ENCODE data around the gene PRMT3.

Gene PRMT3

DNA sequence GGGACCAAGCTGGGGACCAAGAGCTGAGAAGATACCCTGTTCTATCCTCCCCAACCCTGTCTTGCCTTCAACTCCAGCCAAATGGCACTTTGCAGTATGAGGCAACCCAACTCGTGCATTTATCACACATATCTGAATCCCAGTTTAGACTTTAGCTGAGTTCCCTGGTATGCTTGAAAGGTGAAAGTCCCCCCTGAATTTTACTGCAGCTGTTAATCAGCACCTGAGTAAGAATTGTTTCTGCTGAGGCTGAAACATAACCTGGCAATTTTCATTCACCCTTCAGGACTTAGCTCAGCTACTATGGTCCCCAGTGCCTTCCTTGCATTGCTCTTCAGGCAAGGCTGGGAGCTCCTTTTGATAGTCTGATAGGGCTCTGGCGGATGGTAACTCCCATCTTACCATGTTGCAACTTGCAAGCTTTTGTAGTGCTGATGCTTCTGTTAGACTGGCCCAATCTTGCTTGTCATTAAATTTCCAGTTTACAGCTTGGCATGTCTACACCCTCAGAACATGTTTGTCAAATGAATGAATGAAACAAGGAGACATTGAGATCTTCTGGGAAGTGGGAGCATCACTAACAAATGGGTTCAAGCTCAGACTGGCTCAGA lies 147.9 kb downstream of the PRMT3 start:
- ChIA-PET CTCF (interaction anchor here (0.8 to 1.3 kb wide), 5 partner anchors 11 to 23 kb away, joined by 3 read pairs; no protein-coding TSS in a partner anchor), POLR2A (no interaction called here)
- TF ChIP-seq, protein P1, sequence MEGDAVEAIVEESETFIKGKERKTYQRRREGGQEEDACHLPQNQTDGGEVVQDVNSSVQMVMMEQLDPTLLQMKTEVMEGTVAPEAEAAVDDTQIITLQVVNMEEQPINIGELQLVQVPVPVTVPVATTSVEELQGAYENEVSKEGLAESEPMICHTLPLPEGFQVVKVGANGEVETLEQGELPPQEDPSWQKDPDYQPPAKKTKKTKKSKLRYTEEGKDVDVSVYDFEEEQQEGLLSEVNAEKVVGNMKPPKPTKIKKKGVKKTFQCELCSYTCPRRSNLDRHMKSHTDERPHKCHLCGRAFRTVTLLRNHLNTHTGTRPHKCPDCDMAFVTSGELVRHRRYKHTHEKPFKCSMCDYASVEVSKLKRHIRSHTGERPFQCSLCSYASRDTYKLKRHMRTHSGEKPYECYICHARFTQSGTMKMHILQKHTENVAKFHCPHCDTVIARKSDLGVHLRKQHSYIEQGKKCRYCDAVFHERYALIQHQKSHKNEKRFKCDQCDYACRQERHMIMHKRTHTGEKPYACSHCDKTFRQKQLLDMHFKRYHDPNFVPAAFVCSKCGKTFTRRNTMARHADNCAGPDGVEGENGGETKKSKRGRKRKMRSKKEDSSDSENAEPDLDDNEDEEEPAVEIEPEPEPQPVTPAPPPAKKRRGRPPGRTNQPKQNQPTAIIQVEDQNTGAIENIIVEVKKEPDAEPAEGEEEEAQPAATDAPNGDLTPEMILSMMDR (IDR thresholded peaks at IDR 0.05; ENCODE audit: control extremely low read depth, extremely low read depth, low read depth, missing control alignments): no peak

DNA sequence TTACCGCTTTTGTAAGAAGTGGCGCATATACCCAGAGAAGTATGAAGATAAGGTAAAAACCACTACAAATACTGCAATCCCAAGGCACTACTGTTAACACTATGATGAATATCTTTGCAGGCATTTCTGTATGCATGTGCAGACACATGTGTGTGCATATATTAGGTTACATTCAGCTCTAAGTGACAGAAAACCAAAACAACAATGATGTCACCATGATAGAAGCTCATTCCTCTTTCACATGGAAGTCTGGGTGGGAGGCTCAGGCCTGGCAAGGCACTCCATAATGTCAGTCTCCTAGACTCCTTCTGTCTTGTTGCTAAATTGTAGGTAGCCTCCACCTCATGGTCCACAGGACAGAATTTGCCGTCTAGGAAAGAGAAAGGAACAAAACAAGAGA lies 148.8 kb downstream of the PRMT3 start:
- CTCF ChIA-PET: interaction anchor here (0.8 kb wide), 1 partner anchor 16 kb away, joined by 3 read pairs; no protein-coding TSS in a partner anchor
- POLR2A ChIA-PET: no interaction called here
- no peak for DNase-seq (ENCODE audit: extremely low spot score)
- TF ChIP-seq, protein P1 (IDR thresholded peaks at IDR 0.05; ENCODE audit: control extremely low read depth, extremely low read depth, low read depth, missing control alignments): no peak

More for the DNA sequence above, 147.9 kb downstream of the PRMT3 start:
- DNase-seq (ENCODE audit: extremely low spot score): no peak

DNA sequence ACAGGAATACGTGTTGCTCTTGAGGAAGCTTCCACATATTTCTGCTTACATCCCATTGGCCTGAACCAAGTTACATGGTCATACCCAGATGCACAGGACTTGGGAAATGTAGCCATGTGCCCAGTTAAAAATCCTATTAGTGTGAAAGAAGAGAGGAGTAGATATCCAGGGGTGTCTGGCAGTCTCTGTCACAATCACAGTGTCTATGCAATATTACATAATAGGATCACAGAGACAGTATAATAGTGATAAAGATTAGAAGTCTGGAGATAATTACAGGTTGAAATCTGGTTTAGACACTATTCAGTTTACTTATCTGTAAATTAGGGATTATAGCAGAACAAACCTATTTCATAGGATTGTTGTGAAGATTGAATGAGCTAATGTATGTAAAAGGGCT lies 149.3 kb downstream of the PRMT3 start:
- TF ChIP-seq, protein P1 (IDR thresholded peaks at IDR 0.05; ENCODE audit: control extremely low read depth, extremely low read depth, low read depth, missing control alignments): no peak
- CTCF ChIA-PET: no interaction called here
- POLR2A ChIA-PET: no interaction called here
- no peak for DNase-seq (ENCODE audit: extremely low spot score)

DNA sequence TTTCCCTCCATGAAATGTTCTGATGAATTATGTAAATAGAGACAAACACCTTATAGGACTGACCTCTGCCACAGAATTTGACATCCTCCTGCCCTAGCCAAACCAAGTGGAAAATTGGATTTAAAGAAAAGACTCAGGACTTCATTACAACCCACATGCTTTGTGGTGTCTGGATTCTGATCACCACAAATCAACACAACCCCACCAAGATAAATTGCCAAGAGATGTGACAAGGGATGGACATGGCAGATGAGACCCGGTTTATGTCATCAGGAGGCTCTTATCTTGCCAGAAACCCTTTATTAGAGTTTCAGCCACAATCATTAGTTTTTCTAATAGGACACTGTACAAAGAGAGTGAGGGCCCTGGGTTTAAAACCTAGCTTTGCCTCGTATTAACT lies 154.0 kb downstream of the PRMT3 start:
- ChIA-PET CTCF (interaction anchor here (0.6 kb wide), 1 partner anchor 25 kb away, joined by 3 read pairs; no protein-coding TSS in a partner anchor), POLR2A (no interaction called here)
- DNase-seq (ENCODE audit: extremely low spot score): no peak
- TF ChIP-seq, protein P1 (IDR thresholded peaks at IDR 0.05; ENCODE audit: control extremely low read depth, extremely low read depth, low read depth, missing control alignments): no peak

DNA sequence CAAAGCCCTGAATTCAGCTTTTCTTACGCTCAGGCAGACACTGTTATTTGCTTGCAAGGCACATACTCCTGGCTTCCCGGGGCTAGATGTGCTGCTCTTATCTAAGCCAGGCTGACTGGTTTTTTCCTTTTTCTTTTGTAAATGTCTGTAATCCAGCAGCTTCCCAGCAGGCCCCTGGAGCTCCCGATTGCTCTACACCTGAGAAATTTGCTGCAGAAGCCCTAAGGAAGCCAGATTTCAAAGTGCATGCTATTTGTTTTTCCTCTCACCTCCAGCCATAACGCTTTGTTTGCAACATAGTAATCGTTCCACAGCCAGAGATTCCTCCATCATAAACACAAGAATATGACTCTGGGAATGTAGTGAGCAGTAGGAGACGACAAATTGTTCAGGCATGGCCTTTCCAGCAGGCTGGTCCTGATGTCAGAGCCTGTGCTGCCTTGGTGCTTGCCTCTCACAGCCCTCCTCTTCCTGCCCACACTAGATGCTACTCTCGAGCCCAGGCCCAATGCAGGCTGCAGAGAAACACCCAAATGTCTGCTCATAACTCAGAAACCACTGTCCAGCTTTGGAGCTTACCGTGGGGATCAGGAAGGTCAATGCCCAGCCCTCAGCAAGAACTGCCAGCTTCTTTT lies 157.2 kb downstream of the PRMT3 start:
- TF ChIP-seq, protein P1 (IDR thresholded peaks at IDR 0.05; ENCODE audit: control extremely low read depth, extremely low read depth, low read depth, missing control alignments): no peak
- POLR2A ChIA-PET: no interaction called here
- CTCF ChIA-PET: no interaction called here
- no peak for DNase-seq (ENCODE audit: extremely low spot score)

DNA sequence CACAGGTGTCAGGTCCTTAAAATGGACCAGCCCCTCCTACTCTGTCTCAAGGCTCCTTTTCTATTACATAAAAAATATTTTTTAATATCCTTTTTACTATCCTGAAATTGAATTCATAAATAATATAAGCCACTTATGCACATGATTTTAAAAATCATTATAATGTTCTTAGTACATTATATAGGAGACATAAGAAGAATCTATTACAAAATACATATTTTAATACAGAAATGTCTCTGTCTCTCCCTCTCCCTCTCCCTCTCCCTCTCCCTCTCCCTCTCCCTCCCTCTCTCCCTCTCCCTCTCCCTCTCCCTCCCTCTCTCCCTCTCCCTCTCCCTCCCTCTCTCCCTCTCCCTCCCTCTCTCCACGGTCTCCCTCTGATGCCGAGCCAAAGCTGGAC lies 159.9 kb downstream of the PRMT3 start:
- ChIA-PET CTCF (no interaction called here), POLR2A (no interaction called here)
- DNase-seq (ENCODE audit: extremely low spot score): no peak
- TF ChIP-seq, protein P1 (IDR thresholded peaks at IDR 0.05; ENCODE audit: control extremely low read depth, extremely low read depth, low read depth, missing control alignments): no peak

All from GM10248 (cell line).